Measurements from ENCODE around the gene C1orf174.

DNA sequence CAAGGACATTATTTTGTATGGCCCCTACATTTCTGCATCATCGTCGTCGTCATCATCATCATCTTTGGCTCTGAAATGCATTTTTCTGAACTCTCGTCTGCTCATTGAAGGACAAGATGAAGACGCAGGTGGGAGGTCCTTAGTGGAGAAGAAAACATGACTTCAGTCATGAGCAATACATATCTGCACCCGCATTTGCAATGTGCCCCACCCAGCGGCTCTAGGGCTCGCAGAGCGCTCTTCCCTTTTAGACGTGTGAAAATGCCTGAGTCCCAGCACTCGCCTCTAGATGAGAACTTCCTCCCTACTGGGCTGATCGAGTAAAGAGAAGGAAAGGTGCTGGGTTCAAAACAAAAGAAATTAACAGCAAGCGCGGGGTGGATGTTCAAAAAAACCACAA, 10.1 kb downstream of the C1orf174 start:
- no peak for TF ChIP-seq TAF1 (IDR thresholded peaks at IDR 0.05; ENCODE audit: borderline replicate concordance, low read depth, low read length)
- TF ChIP-seq POLR2A (IDR thresholded peaks at IDR 0.05; ENCODE audit: low read depth, low read length), result no peak
